ENCODE measurements around the gene PARVB. TPM values are rescaled to one million over a fixed set of nuclear protein-coding genes. Genes with fewer than 3 reads are reported as not detected.

Gene PARVB
- total RNA-seq, 1 donor, result 29.3 TPM

DNA sequence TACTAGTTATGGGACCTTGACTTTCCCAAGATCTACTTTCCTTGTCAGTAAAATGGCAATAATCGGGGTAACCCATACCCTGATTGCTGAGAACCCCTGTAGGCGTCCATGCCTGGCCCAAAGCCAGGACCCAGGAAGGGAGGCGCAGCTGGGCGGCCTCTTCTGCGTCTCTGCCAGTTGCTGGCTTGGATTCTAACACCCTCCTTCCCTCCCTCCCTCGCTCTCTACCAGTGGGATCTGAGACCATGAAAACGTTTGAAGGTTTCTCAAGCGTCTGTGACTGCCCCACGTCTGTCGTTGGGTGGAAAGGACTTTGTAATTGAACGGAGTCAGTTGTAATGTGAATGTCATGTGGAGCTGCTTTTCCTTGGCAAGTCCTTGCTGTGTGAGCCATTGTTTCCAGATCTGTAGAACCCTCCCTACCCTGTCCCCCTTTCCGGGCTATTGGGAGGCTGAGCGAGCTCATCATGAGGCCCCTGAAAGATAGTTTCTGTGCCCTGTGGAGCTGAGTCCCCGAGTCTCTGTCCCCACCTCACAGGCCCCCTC is 47.8 kb downstream of the PARVB start:
- no peaks in the 10 kb centered on the region for H3K79me2 ChIP-seq (ENCODE audit: insufficient read depth, low read length)
- H3K27ac ChIP-seq (ENCODE audit: low read depth, low read length), result no peak overlapping the region
- H3K36me3 ChIP-seq (ENCODE audit: insufficient read depth, low read length), result no peaks in the 10 kb centered on the region
- no peaks in the 10 kb centered on the region for H3K27me3 ChIP-seq (ENCODE audit: insufficient read depth, low read length)
- H3K9me3 ChIP-seq (ENCODE audit: low read depth, low read length), result no peaks in the 10 kb centered on the region
- no peak overlapping the region for H2AFZ ChIP-seq (ENCODE audit: low read length)
- H4K20me1 ChIP-seq (ENCODE audit: insufficient read depth, low read length), result peaks cover 14% of the 10 kb centered on the region
- no peak for DNase-seq (ENCODE audit: insufficient read length, low spot score, missing footprints)
- no peak overlapping the region for H3K4me2 ChIP-seq (ENCODE audit: insufficient read depth, low read length)
- no peaks in the 10 kb centered on the region for H3K4me1 ChIP-seq (ENCODE audit: insufficient read depth, low read length)
- H3K4me3 ChIP-seq (ENCODE audit: insufficient read depth, low read length), result no peak overlapping the region
- TF ChIP-seq, protein P1, sequence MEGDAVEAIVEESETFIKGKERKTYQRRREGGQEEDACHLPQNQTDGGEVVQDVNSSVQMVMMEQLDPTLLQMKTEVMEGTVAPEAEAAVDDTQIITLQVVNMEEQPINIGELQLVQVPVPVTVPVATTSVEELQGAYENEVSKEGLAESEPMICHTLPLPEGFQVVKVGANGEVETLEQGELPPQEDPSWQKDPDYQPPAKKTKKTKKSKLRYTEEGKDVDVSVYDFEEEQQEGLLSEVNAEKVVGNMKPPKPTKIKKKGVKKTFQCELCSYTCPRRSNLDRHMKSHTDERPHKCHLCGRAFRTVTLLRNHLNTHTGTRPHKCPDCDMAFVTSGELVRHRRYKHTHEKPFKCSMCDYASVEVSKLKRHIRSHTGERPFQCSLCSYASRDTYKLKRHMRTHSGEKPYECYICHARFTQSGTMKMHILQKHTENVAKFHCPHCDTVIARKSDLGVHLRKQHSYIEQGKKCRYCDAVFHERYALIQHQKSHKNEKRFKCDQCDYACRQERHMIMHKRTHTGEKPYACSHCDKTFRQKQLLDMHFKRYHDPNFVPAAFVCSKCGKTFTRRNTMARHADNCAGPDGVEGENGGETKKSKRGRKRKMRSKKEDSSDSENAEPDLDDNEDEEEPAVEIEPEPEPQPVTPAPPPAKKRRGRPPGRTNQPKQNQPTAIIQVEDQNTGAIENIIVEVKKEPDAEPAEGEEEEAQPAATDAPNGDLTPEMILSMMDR (IDR thresholded peaks at IDR 0.05; ENCODE audit: extremely low read depth, low read depth, low read length), result no peak

GRCh38 chr22:44074337-44074984 is 50.4 kb downstream of the PARVB start:
- no peaks in the 10 kb centered on the region for H3K36me3 ChIP-seq (ENCODE audit: insufficient read depth, low read length)
- H3K4me1 ChIP-seq (ENCODE audit: insufficient read depth, low read length), result no peaks in the 10 kb centered on the region
- no peak overlapping the region for H3K27ac ChIP-seq (ENCODE audit: low read depth, low read length)
- no peak overlapping the region for H3K4me2 ChIP-seq (ENCODE audit: insufficient read depth, low read length)
- H3K79me2 ChIP-seq (ENCODE audit: insufficient read depth, low read length), result no peaks in the 10 kb centered on the region
- no peaks in the 10 kb centered on the region for H3K27me3 ChIP-seq (ENCODE audit: insufficient read depth, low read length)
- TF ChIP-seq, protein P1 (IDR thresholded peaks at IDR 0.05; ENCODE audit: extremely low read depth, low read depth, low read length), result no peak
- no peak overlapping the region for H2AFZ ChIP-seq (ENCODE audit: low read length)
- no peaks in the 10 kb centered on the region for H3K9me3 ChIP-seq (ENCODE audit: low read depth, low read length)
- no peak for DNase-seq (ENCODE audit: insufficient read length, low spot score, missing footprints)
- no peak overlapping the region for H3K4me3 ChIP-seq (ENCODE audit: insufficient read depth, low read length)
- peaks cover 14% of the 10 kb centered on the region for H4K20me1 ChIP-seq (ENCODE audit: insufficient read depth, low read length)

GRCh38 chr22:44075022-44075421 is 50.9 kb downstream of the PARVB start:
- Histone ChIP-seq H3K4me2 (ENCODE audit: insufficient read depth, low read length) (no peak overlapping the region), H3K27ac (ENCODE audit: low read depth, low read length) (no peak overlapping the region), H3K27me3 (ENCODE audit: insufficient read depth, low read length) (no peaks in the 10 kb centered on the region), H3K79me2 (ENCODE audit: insufficient read depth, low read length) (no peaks in the 10 kb centered on the region), H3K4me3 (ENCODE audit: insufficient read depth, low read length) (no peak overlapping the region), H4K20me1 (ENCODE audit: insufficient read depth, low read length) (peaks cover 11% of the 10 kb centered on the region), H3K4me1 (ENCODE audit: insufficient read depth, low read length) (no peaks in the 10 kb centered on the region), H3K9me3 (ENCODE audit: low read depth, low read length) (no peaks in the 10 kb centered on the region), H3K36me3 (ENCODE audit: insufficient read depth, low read length) (no peaks in the 10 kb centered on the region), H2AFZ (ENCODE audit: low read length) (no peak overlapping the region)
- no peak for DNase-seq (ENCODE audit: insufficient read length, low spot score, missing footprints)
- TF ChIP-seq, protein P1 (IDR thresholded peaks at IDR 0.05; ENCODE audit: extremely low read depth, low read depth, low read length), result no peak

- Histone ChIP-seq H2AFZ (ENCODE audit: low read length) (no peak overlapping the region), H3K4me1 (ENCODE audit: insufficient read depth, low read length) (no peaks in the 10 kb centered on the region), H3K9me3 (ENCODE audit: low read depth, low read length) (no peaks in the 10 kb centered on the region), H3K27me3 (ENCODE audit: insufficient read depth, low read length) (no peaks in the 10 kb centered on the region), H4K20me1 (ENCODE audit: insufficient read depth, low read length) (peaks cover 14% of the 10 kb centered on the region), H3K4me3 (ENCODE audit: insufficient read depth, low read length) (no peak overlapping the region), H3K27ac (ENCODE audit: low read depth, low read length) (no peak overlapping the region), H3K79me2 (ENCODE audit: insufficient read depth, low read length) (no peaks in the 10 kb centered on the region), H3K4me2 (ENCODE audit: insufficient read depth, low read length) (no peak overlapping the region), H3K36me3 (ENCODE audit: insufficient read depth, low read length) (no peaks in the 10 kb centered on the region)
- TF ChIP-seq, protein P1 (IDR thresholded peaks at IDR 0.05; ENCODE audit: extremely low read depth, low read depth, low read length), result no peak
- peak; percentile 37 for DNase-seq (ENCODE audit: insufficient read length, low spot score, missing footprints)
These were observed 51.6 kb downstream of the PARVB start for GRCh38 chr22:44075670-44076069.

All from osteoblast (primary cell).